Measurements from ENCODE around the gene ZSCAN18. TPM values are rescaled to one million over a fixed set of nuclear protein-coding genes. Genes with fewer than 3 reads are reported as not detected.

ZSCAN18 gene
- total and polyA plus RNA-seq, 9 of the 15 experiments (the other 6 are each of a cell fraction or from before 2014, with no cell fraction given), result 0.07 to 1.9 (median 0.31) TPM; not detected in 1

GRCh38 chr19:58096884-58097283 is 1.1 kb downstream of the ZSCAN18 start (continued):
- no peak for TF ChIP-seq BCLAF1 (IDR thresholded peaks at IDR 0.05; ENCODE audit: borderline replicate concordance in 1 of 2, control insufficient read depth in 1 of 2, low read depth in 2 of 2, low read length in 1 of 2)

GRCh38 chr19:58095328-58095727 is 2.7 kb downstream of the ZSCAN18 start:
- intact Hi-C loops (cut with micrococcal nuclease), result no loop called here
- Histone ChIP-seq H3K4me1 (replicated peaks in 1 of 2; ENCODE audit: control insufficient read depth in 2 of 2, insufficient read depth in 2 of 2, low read length in 2 of 2) (peaks cover 0 to 6% of the 10 kb centered on the region in 2 experiments; a peak in 1 of 5 replicates), H3K36me3 (ENCODE audit: control insufficient read depth, insufficient read depth, low read length) (no peaks in the 10 kb centered on the region), H3K9me3 (replicated peaks; ENCODE audit: control insufficient read depth, insufficient read depth, low read depth, low read length) (no peaks in the 10 kb centered on the region), H3K9ac (ENCODE audit: insufficient read depth in 1 of 2, low read depth in 2 of 2, low read length in 2 of 2) (no peak overlapping the region), H3K9me1 (ENCODE audit: control insufficient read depth, insufficient read depth, low read length) (no peaks in the 10 kb centered on the region), H3K27ac (ENCODE audit: extremely low read depth, low read depth, low read length) (no peak overlapping the region), H3K4me3 (no peak overlapping the region), H3K27me3 (ENCODE audit: control insufficient read depth in 2 of 2, insufficient read depth in 2 of 2, low read length in 2 of 2) (no peaks in the 10 kb centered on the region), H2AFZ (ENCODE audit: low read depth, low read length) (no peak overlapping the region), H3K79me2 (ENCODE audit: control insufficient read depth, insufficient read depth, low read length) (no peaks in the 10 kb centered on the region), H3K4me2 (ENCODE audit: insufficient read depth, low read length) (no peak overlapping the region), H4K20me1 (replicated peaks; ENCODE audit: control insufficient read depth, insufficient read depth, low read length) (no peaks in the 10 kb centered on the region)
- POLR2A ChIA-PET, result no interaction called here
- DNase-seq (ENCODE audit: extremely low read depth in 1 of 4, low spot score in 3 of 4) (no peak), ATAC-seq (no peak), FAIRE-seq (no peak)
- 3% methylated on average over 10 of the region's 10 CpGs for WGBS (ENCODE audit: insufficient coverage, low coverage, missing lambda C conversion rate)
- no TSS peak for BruUV-seq (replicated peaks)
- TF ChIP-seq NUFIP1 (IDR thresholded peaks at IDR 0.05; ENCODE audit: partially characterized antibody) (no peak), BRF1 (IDR thresholded peaks at IDR 0.05; ENCODE audit: borderline replicate concordance, extremely low read depth, insufficient read length) (no peak), BDP1 (IDR thresholded peaks at IDR 0.05; ENCODE audit: insufficient read depth, insufficient read length) (no peak), MXI1 (IDR thresholded peaks at IDR 0.05; ENCODE audit: low read depth, low read length) (no peak), HOMEZ (CRISPR knock-in tag; IDR thresholded peaks at IDR 0.05) (no peak), ZNF253 (CRISPR knock-in tag; conservative IDR thresholded peaks at IDR 0.05) (no peak), ATF1 (CRISPR knock-in tag; IDR thresholded peaks at IDR 0.05) (no peak), ATF1 (tag; IDR thresholded peaks at IDR 0.05) (no peak), ZNF586 (CRISPR knock-in tag; conservative IDR thresholded peaks at IDR 0.05) (no peak), MTA1 (IDR thresholded peaks at IDR 0.05; ENCODE audit: borderline replicate concordance) (no peak), ZNF778 (CRISPR knock-in tag; IDR thresholded peaks at IDR 0.05) (no peak), ZNF561 (CRISPR knock-in tag; conservative IDR thresholded peaks at IDR 0.05) (no peak), TCF7 (IDR thresholded peaks at IDR 0.05; ENCODE audit: borderline replicate concordance) (no peak), SMARCA4 (IDR thresholded peaks at IDR 0.05) (no peak), HMGN3 (IDR thresholded peaks at IDR 0.05; ENCODE audit: borderline replicate concordance, extremely low read depth, insufficient read length, low read depth, low read length) (no peak), RBM15 (IDR thresholded peaks at IDR 0.05; ENCODE audit: insufficient read depth, low read length) (no peak), POLR3G (IDR thresholded peaks at IDR 0.05; ENCODE audit: extremely low read depth, insufficient read length, insufficient replicate concordance) (no peak), HNRNPUL1 (IDR thresholded peaks at IDR 0.05; ENCODE audit: low read length) (no peak), HDGF (IDR thresholded peaks at IDR 0.05) (no peak)
- in situ Hi-C loops (cut with MboI), result no loop called here
- CTCF ChIA-PET (ENCODE audit: low intra/inter-chr PET ratio), result no interaction called here
